Gastroesophageal sphincter (tissue), 4 donors: Measurements from ENCODE around the gene MTMR11. TPM values are rescaled to one million over a fixed set of nuclear protein-coding genes. Genes with fewer than 3 reads are reported as not detected.

Source experiments
- ATAC-seq: fragments of 150-250 bp; one replicate; pipeline ENCODE4 v1.9.1; 2016; ENCODE audit warnings: mild to moderate bottlenecking, moderate library complexity
- H3K27ac ChIP-seq, 4 donors: fragments of 200-600 bp; sonication (generic) in 3 of 4; 1 replicate in 3 of 4; 2 replicates in 1 of 4; pipeline ENCODE4 v1.5.1; 2016 to 2019
- H3K27me3 ChIP-seq: fragments of 200-600 bp; sonication (generic); one replicate; pipeline ENCODE4 v1.5.1; 2019
- H3K36me3 ChIP-seq, 2 donors: fragments of 200-600 bp; sonication (generic); one replicate each; pipeline ENCODE4 v1.5.1; 2019; ENCODE audit warnings: control low read depth in 1 of 2
- H3K4me1 ChIP-seq, 3 donors: fragments of 200-600 bp; sonication (generic); 1 replicate in 2 of 3; 2 replicates in 1 of 3; pipeline ENCODE4 v1.5.1; 2016 to 2019; ENCODE audit warnings: control low read depth in 2 of 3
- H3K4me3 ChIP-seq, 2 donors: fragments of 200-600 bp; sonication (generic); one replicate each; pipeline ENCODE4 v1.5.1; 2019; ENCODE audit warnings: mild to moderate bottlenecking in 1 of 2, moderate library complexity in 1 of 2
- H3K9me3 ChIP-seq, 3 donors: fragments of 200-600 bp; sonication (generic); one replicate each; pipeline ENCODE4 v1.5.1; 2017 to 2019; ENCODE audit warnings: control low read depth in 2 of 3
- EP300 ChIP-seq: sonication (generic); formaldehyde crosslinking; IDR thresholded peaks from one replicate; pipeline ENCODE4 v1.6.1; 2017; ENCODE audit warnings: antibody characterized with exemption, mild to moderate bottlenecking
- POLR2A ChIP-seq, 2 donors: fragments of 450-650 bp; IDR thresholded peaks; one replicate each; pipeline ENCODE4 v1.6.1; 2017; ENCODE audit warnings: antibody characterized with exemption in 2 of 2, mild to moderate bottlenecking in 2 of 2, moderate library complexity in 1 of 2
- POLR2AphosphoS5 ChIP-seq: sonication (generic); formaldehyde crosslinking; IDR thresholded peaks from one replicate; pipeline ENCODE4 v1.6.1; 2017; ENCODE audit warnings: antibody characterized with exemption
- WGBS, 2 donors: methylation state at CpG; one replicate each; pipeline ENCODE4 v1.1.5; 2018; ENCODE audit warnings: low coverage in 1 of 2; 5-methylcytosine and 5-hydroxymethylcytosine counted together
- total RNA-seq, 4 donors: library from RNA; depleted of rRNA; stranded (reverse); fragments of >200 nt; gene quantifications; one replicate each; pipeline ENCODE4 v1.1.0, GENCODE V29; 2016
- TF ChIP-seq, protein P1 (sequence below), 4 experiments: fragments of 200-600 bp in 2 of 4; fragments of 450-650 bp in 2 of 4; sonication (generic) in 1 of 4; IDR thresholded peaks; one replicate each; pipeline ENCODE4 v1.5.1; 2017 to 2019; ENCODE audit warnings: antibody characterized with exemption in 4 of 4, mild to moderate bottlenecking in 2 of 4, moderate library complexity in 2 of 4

Gene MTMR11
- total RNA-seq, 4 donors from 2014 or later, result 10.6 to 20.6 (median 14.4) TPM

DNA sequence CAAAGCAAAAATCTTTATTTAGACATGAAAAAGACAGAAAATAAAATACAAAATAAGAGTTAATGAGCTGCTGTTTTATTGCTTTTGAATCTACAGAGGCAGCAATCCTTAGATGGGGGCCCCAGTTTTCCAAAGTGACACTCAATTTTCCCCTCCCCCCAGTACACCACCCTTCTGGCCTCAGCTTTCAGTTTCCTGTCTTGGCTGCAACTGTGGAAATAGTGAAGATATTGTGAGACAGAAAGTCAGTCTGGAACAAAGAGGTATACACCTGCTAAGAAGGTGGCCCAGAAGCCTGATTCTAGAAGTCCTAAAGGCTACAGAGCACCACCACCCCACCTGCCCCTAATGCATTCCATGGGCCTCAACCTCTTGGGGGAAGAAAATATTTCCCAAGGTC lies 1.1 kb upstream of the MTMR11 start:
- Histone ChIP-seq H3K4me1 (peaks cover 3 to 64% (median 16%) of the 10 kb centered on the region in 3 donors), H3K27ac (peak overlapping the region; percentile 14 to 87 (median 66)), H3K27me3 (no peaks in the 10 kb centered on the region), H3K9me3 (no peaks in the 10 kb centered on the region), H3K4me3 (no peak overlapping the region), H3K36me3 (peaks cover 0 to 8% of the 10 kb centered on the region in 2 donors)
- TF ChIP-seq POLR2A (IDR thresholded peaks at IDR 0.05) (no peak), POLR2AphosphoS5 (no peak), EP300 (no peak)
- TF ChIP-seq, protein P1, sequence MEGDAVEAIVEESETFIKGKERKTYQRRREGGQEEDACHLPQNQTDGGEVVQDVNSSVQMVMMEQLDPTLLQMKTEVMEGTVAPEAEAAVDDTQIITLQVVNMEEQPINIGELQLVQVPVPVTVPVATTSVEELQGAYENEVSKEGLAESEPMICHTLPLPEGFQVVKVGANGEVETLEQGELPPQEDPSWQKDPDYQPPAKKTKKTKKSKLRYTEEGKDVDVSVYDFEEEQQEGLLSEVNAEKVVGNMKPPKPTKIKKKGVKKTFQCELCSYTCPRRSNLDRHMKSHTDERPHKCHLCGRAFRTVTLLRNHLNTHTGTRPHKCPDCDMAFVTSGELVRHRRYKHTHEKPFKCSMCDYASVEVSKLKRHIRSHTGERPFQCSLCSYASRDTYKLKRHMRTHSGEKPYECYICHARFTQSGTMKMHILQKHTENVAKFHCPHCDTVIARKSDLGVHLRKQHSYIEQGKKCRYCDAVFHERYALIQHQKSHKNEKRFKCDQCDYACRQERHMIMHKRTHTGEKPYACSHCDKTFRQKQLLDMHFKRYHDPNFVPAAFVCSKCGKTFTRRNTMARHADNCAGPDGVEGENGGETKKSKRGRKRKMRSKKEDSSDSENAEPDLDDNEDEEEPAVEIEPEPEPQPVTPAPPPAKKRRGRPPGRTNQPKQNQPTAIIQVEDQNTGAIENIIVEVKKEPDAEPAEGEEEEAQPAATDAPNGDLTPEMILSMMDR (IDR thresholded peaks at IDR 0.05), result no peak
- ATAC-seq, result no peak

DNA sequence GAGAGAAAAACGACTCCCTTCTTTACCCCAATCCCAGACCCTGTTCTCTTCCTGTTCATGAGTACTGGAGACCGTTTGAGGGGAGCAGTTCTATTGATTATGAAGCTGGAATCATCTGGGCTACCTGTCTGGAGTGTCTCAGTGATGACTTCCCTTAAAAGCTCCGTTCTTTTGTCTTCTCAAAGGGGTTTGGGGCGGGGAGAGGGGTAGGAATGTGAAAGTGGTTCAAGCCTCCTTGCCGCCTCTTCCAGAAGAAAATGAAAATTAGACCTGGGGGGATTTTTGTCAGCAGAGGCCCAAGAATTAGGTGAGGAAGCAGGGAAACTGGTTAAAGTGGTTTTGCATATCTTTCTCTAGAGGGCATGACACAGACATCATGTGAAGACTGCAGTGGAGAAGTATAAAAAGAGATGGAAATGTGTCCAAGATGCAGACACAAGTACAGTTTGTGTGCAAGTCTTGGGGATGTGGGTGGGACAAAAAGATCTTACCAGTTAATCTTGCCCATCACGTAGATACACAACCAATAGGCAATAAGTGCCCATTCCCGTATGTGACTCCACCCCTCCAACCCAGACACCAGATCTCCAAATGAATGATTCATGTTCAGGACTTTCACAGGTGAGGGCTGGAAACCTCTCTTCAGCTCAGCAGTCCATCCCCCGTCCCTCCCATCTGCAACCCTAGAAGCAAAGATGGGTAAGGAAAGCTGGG lies 470 bp upstream of the MTMR11 start:
- Histone ChIP-seq H3K36me3 (peaks cover 0 to 14% of the 10 kb centered on the region in 2 donors), H3K27me3 (no peaks in the 10 kb centered on the region), H3K9me3 (no peaks in the 10 kb centered on the region), H3K4me3 (peak overlapping the region; percentile 57 to 91), H3K27ac (peak overlapping the region; percentile 69 to 87 (median 80)), H3K4me1 (peaks cover 3 to 62% (median 16%) of the 10 kb centered on the region in 3 donors)
- no peak for ATAC-seq
- 0 to 13% methylated on average over 2 to 8 of the region's 8 CpGs for WGBS, 2 donors
- TF ChIP-seq, protein P1 (IDR thresholded peaks at IDR 0.05), result peak in 1 of 4 experiments; percentile 21
- TF ChIP-seq EP300, result no peak
- no peak for TF ChIP-seq POLR2AphosphoS5

- no peaks in the 10 kb centered on the region for H3K9me3 ChIP-seq
- peaks cover under 1 to 50% (median 14%) of the 10 kb centered on the region in 3 donors for H3K4me1 ChIP-seq
- peak overlapping the region in 2 of 4 donors; percentile 81 to 87 for H3K27ac ChIP-seq
- no peaks in the 10 kb centered on the region for H3K27me3 ChIP-seq
- WGBS, 2 donors, result 61% methylated on average over 2 of the region's 2 CpGs; no CpG with 5 or more reads in 1 of the 2 donors
- peaks cover 0 to 42% of the 10 kb centered on the region in 2 donors for H3K36me3 ChIP-seq
- no peak overlapping the region for H3K4me3 ChIP-seq
- no peak for TF ChIP-seq EP300
- TF ChIP-seq, protein P1 (IDR thresholded peaks at IDR 0.05), result no peak
- no peak for TF ChIP-seq POLR2A (IDR thresholded peaks at IDR 0.05)
- TF ChIP-seq POLR2AphosphoS5, result no peak
- ATAC-seq, result no peak
Observed at GRCh38 chr1:149934356-149934755, 2.3 kb downstream of the MTMR11 start.

GRCh38 chr1:149933208-149933607 lies 3.5 kb downstream of the MTMR11 start:
- peak overlapping the region in 1 of 4 donors; percentile 26 for H3K27ac ChIP-seq
- WGBS, 2 donors, result 95 to 100% methylated on average over 1 to 4 of the region's 4 CpGs
- TF ChIP-seq POLR2AphosphoS5, result no peak
- TF ChIP-seq, protein P1 (IDR thresholded peaks at IDR 0.05), result no peak
- TF ChIP-seq POLR2A (IDR thresholded peaks at IDR 0.05), result no peak
- no peak for TF ChIP-seq EP300
- peaks cover 0 to 46% (median 17%) of the 10 kb centered on the region in 3 donors for H3K4me1 ChIP-seq
- H3K4me3 ChIP-seq, result no peak overlapping the region
- H3K36me3 ChIP-seq, result peaks cover 0 to 45% of the 10 kb centered on the region in 2 donors
- no peaks in the 10 kb centered on the region for H3K9me3 ChIP-seq
- no peaks in the 10 kb centered on the region for H3K27me3 ChIP-seq
- ATAC-seq, result no peak

GRCh38 chr1:149932474-149932873 lies 4.2 kb downstream of the MTMR11 start:
- Histone ChIP-seq H3K36me3 (peaks cover 0 to 45% of the 10 kb centered on the region in 2 donors), H3K9me3 (no peaks in the 10 kb centered on the region), H3K27ac (no peak overlapping the region), H3K4me1 (peaks cover 0 to 40% (median 12%) of the 10 kb centered on the region in 3 donors), H3K4me3 (no peak overlapping the region), H3K27me3 (no peaks in the 10 kb centered on the region)
- WGBS, 2 donors, result 90 to 94% methylated on average over 2 to 8 of the region's 8 CpGs
- no peak for ATAC-seq
- no peak for TF ChIP-seq POLR2A (IDR thresholded peaks at IDR 0.05)
- TF ChIP-seq POLR2AphosphoS5, result no peak
- TF ChIP-seq, protein P1 (IDR thresholded peaks at IDR 0.05), result no peak
- no peak for TF ChIP-seq EP300
